ENCODE data around the gene SUV39H2.
"Not testable (repeated sequence)": the region's sequence is repeated elsewhere in the genome, so short reads cannot be mapped to it uniquely, and the experiment has no call there.

DNA sequence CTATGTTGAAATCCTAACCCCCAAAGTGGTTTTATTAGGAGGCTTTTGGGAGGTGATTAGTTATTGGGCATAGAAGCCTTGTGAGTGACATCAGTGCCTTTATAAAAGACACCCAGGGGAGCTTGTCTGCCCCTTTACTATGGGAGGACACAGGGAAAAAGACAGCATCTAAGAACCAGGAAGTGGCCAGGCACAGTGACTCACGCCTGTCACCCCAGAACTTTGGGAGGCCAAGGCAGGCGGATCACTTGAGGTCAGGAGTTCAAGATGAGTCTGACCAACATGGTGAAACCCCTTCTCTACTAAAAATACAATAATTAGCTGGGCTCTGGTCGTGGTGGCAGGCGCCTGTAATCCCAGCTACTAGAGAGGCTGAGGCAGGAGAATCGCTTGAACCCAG, 60.3 kb downstream of the SUV39H2 start:
- TF ChIP-seq, protein P1, sequence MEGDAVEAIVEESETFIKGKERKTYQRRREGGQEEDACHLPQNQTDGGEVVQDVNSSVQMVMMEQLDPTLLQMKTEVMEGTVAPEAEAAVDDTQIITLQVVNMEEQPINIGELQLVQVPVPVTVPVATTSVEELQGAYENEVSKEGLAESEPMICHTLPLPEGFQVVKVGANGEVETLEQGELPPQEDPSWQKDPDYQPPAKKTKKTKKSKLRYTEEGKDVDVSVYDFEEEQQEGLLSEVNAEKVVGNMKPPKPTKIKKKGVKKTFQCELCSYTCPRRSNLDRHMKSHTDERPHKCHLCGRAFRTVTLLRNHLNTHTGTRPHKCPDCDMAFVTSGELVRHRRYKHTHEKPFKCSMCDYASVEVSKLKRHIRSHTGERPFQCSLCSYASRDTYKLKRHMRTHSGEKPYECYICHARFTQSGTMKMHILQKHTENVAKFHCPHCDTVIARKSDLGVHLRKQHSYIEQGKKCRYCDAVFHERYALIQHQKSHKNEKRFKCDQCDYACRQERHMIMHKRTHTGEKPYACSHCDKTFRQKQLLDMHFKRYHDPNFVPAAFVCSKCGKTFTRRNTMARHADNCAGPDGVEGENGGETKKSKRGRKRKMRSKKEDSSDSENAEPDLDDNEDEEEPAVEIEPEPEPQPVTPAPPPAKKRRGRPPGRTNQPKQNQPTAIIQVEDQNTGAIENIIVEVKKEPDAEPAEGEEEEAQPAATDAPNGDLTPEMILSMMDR (IDR thresholded peaks at IDR 0.05), result not testable (repeated sequence)
- not testable (repeated sequence) for TF ChIP-seq POLR2A (IDR thresholded peaks at IDR 0.05)
